ENCODE data around the gene SKI. TPM values are rescaled to one million over a fixed set of nuclear protein-coding genes. Genes with fewer than 3 reads are reported as not detected.

SKI gene
- total RNA-seq, 2 experiments from 2014 or later, result 4.7 to 11.7 TPM

GRCh38 chr1:2287649-2288048, 59.5 kb downstream of the SKI start:
- Histone ChIP-seq H3K4me1 (ENCODE audit: insufficient read depth, low read length, poor library complexity, severe bottlenecking) (peaks cover 7% of the 10 kb centered on the region), H3K79me2 (ENCODE audit: insufficient read depth, low read depth, low read length) (no peaks in the 10 kb centered on the region)
- BruUV-seq (replicated peaks), result no TSS peak

DNA sequence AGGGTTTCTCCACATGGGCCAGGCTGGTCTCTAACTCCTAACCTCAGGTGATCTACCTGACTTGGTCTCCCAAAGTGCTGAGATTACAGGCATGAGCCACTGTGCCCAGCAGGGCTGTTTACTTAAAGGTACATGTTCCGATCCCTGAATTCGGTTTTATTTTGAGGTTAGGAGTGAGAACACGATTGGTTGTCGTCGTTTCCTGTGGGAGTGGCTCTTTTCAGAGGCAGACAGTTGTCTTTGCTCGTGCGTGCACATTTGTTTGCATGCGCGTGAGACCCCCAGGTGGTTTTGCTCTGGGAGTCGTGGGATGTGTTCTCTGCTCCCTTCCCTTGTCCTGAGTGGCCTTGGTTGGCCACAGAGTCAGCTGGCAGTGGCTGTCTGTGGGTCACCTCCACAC, 60.2 kb downstream of the SKI start:
- ChIA-PET POLR2A (no interaction called here), CTCF (ENCODE audit: unreplicated experiment) (no interaction called here)
- intact Hi-C loops (cut with micrococcal nuclease; ENCODE audit: unreplicated experiment), result no loop called here
- Histone ChIP-seq H3K4me2 (ENCODE audit: low read length) (no peak overlapping the region), H3K4me1 (ENCODE audit: insufficient read depth, low read length, poor library complexity, severe bottlenecking) (peaks cover 7% of the 10 kb centered on the region), H3K4me3 (ENCODE audit: low read depth, low read length, poor library complexity, severe bottlenecking) (no peak overlapping the region), H3K36me3 (ENCODE audit: insufficient read depth, low read length) (no peaks in the 10 kb centered on the region), H3K9me3 (ENCODE audit: low read length) (no peaks in the 10 kb centered on the region), H4K20me1 (ENCODE audit: insufficient read depth, low read length) (peaks cover 6% of the 10 kb centered on the region; the same call in 1 of the 2 replicates), H3K27ac (ENCODE audit: low read depth, low read length, poor library complexity, severe bottlenecking) (no peak overlapping the region), H3K9me2 (ENCODE audit: insufficient read depth, low read length) (no peaks in the 10 kb centered on the region), H2AFZ (ENCODE audit: low read length) (no peak overlapping the region), H3K79me2 (ENCODE audit: insufficient read depth, low read depth, low read length) (no peaks in the 10 kb centered on the region)
- no peak for TF ChIP-seq EZH2phosphoT487 (IDR thresholded peaks at IDR 0.05; ENCODE audit: borderline replicate concordance, low read depth, low read length)
- TF ChIP-seq CTCF (conservative IDR thresholded peaks at IDR 0.05; ENCODE audit: low read length), result no peak
- no TSS peak for BruUV-seq (replicated peaks)
- no peak for DNase-seq (ENCODE audit: low spot score)

More at GRCh38 chr1:2287649-2288048, 59.5 kb downstream of the SKI start:
- Histone ChIP-seq H4K20me1 (ENCODE audit: insufficient read depth, low read length) (peaks cover 6% of the 10 kb centered on the region; the same call in 1 of the 2 replicates), H3K4me2 (ENCODE audit: low read length) (no peak overlapping the region), H3K27ac (ENCODE audit: low read depth, low read length, poor library complexity, severe bottlenecking) (no peak overlapping the region), H2AFZ (ENCODE audit: low read length) (no peak overlapping the region), H3K9me2 (ENCODE audit: insufficient read depth, low read length) (no peaks in the 10 kb centered on the region), H3K4me3 (ENCODE audit: low read depth, low read length, poor library complexity, severe bottlenecking) (no peak overlapping the region), H3K36me3 (ENCODE audit: insufficient read depth, low read length) (no peaks in the 10 kb centered on the region), H3K9me3 (ENCODE audit: low read length) (no peaks in the 10 kb centered on the region)
- no peak for TF ChIP-seq EZH2phosphoT487 (IDR thresholded peaks at IDR 0.05; ENCODE audit: borderline replicate concordance, low read depth, low read length)
- no peak for TF ChIP-seq CTCF (conservative IDR thresholded peaks at IDR 0.05; ENCODE audit: low read length)
- ChIA-PET POLR2A (interaction anchor here (0.7 kb wide), 1 partner anchor 94 kb away, joined by 3 read pairs; no protein-coding TSS in a partner anchor), CTCF (ENCODE audit: unreplicated experiment) (no interaction called here)
- intact Hi-C loops (cut with micrococcal nuclease; ENCODE audit: unreplicated experiment), result no loop called here
- no peak for DNase-seq (ENCODE audit: low spot score)

- Histone ChIP-seq H3K9me2 (ENCODE audit: insufficient read depth, low read length) (no peaks in the 10 kb centered on the region), H2AFZ (ENCODE audit: low read length) (no peak overlapping the region), H3K4me1 (ENCODE audit: insufficient read depth, low read length, poor library complexity, severe bottlenecking) (peaks cover 7% of the 10 kb centered on the region), H3K4me2 (ENCODE audit: low read length) (no peak overlapping the region), H3K27ac (ENCODE audit: low read depth, low read length, poor library complexity, severe bottlenecking) (no peak overlapping the region), H4K20me1 (ENCODE audit: insufficient read depth, low read length) (peaks cover 6% of the 10 kb centered on the region; the same call in 1 of the 2 replicates), H3K4me3 (ENCODE audit: low read depth, low read length, poor library complexity, severe bottlenecking) (no peak overlapping the region), H3K9me3 (ENCODE audit: low read length) (no peaks in the 10 kb centered on the region), H3K79me2 (ENCODE audit: insufficient read depth, low read depth, low read length) (no peaks in the 10 kb centered on the region), H3K36me3 (ENCODE audit: insufficient read depth, low read length) (no peaks in the 10 kb centered on the region)
- ChIA-PET POLR2A (no interaction called here), CTCF (ENCODE audit: unreplicated experiment) (interaction anchor here (0.6 kb wide), 1 partner anchor 489 kb away, joined by 3 read pairs; no protein-coding TSS in a partner anchor)
- TF ChIP-seq EZH2phosphoT487 (IDR thresholded peaks at IDR 0.05; ENCODE audit: borderline replicate concordance, low read depth, low read length) (no peak), CTCF (conservative IDR thresholded peaks at IDR 0.05; ENCODE audit: low read length) (no peak)
- intact Hi-C loops (cut with micrococcal nuclease; ENCODE audit: unreplicated experiment), result no loop called here
- no peak for DNase-seq (ENCODE audit: low spot score)
- BruUV-seq (replicated peaks), result no TSS peak
These were observed 60.9 kb downstream of the SKI start for GRCh38 chr1:2288816-2289536.

All from OCI-LY7 (cell line).